ENCODE measurements around the gene XPNPEP3.

The XPNPEP3 gene

DNA sequence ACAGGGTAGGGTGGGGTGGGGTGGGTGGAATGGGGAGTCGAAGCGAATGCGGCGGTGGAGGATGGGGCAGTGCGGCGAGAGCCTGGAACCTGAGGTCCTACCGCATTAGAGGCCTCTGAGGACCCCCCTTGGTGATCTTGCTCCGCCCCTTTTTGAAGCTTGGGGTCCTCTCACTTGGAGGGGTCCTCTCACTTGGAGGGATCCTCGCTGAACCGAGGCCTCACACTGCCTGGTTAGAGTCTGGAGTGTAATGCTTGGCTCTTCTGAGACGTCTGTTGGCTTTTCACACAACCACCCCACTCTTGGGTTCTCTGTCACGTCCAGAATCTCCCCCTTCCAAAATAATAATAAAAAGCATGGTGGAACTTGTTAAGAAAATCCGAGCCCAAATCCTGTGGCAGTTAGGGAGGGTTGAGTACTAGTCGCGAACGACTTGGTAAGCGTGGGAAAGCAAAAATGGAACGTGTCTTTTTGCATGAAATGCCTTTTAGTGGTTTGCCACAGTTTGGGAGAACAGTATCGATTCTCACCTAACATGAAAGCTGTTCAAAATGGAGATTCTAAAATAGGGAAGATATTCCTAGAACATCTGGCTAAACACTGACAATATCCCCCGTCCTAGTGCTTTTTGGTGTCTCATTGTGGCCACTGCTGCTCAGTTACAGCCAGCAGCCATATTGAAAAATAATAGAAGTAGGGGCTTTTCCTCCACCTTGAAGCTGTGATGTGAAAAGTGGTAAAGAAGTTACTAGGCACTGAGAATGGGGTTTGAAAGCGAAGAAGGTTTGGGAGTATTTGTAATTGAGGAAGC, 95.1 kb downstream of the XPNPEP3 start:
- DNase-seq: no peak

DNA sequence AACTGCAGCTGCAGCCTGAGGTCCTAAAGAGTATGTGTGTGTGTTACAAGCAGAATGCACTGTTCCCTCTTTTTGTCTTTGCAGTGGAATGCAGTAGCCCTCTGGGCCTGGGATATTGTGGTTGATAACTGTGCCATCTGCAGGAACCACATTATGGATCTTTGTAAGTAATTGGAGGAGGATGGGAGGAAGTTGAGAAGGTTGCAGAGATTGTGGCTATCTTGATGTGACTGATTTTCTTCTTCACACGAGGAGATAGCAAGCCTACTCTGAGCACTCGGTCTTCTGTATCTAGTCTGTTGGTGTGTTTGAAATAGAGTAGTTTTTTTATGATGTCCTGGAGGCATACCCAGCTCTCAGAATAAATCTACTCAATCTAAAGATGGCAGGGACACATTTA, 96.5 kb downstream of the XPNPEP3 start:
- DNase-seq: no peak

DNA sequence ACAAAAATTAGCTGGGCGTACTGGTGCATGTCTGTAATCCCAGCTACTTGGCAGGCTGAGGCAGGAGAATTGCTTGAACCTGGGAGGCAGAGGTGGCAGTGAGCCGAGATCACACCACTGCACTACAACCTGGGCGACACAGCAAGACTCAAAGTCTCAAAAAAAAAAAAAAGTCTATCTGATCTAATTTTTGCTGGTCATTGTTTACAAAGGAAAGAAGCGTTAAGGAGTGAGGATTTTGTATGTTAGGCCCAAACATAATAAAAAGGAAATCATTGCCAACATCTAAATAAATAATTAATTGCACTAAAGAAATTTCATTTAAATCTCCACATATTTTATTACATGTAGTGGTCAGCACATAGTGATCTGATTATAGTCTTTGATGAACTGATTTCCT, 97.2 kb downstream of the XPNPEP3 start:
- no peak for DNase-seq

DNA sequence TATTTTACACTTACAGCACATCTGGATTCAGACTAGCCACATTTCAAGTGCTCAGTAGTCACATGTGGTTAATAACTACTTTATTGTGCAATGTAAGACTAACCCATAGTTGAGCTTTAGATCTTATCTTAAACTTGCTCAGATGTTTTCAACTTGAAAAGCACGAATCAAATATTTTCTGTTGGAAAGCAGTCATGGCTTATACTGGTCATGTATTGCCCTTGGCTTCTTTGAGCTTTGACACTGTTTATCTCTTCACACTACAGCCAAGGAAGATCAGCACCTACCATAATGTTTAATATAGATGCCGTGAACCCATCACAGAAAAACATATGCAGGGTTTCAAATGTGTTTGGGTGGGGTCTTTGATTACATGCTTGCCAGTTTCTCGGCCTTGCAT, 98.6 kb downstream of the XPNPEP3 start:
- DNase-seq: no peak

DNA sequence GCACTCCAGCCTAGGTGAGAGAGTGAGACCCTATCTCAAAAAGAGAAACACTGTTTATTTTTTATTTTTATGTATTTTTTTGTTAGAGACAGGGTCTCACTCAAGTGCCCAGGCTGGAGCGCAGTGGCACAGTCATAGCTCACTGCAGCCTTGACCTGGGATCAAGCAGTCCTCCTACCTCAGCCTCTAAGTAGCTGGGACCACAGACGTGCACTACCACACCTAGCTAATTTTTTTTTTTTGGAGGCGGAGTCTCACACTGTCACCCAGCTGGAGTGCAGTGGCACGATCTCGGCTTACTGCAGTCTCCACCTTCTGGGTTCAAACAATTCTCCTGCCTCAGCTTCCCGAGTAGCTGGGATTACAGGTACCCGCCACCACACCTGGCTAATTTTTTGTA, 100.7 kb downstream of the XPNPEP3 start:
- DNase-seq: no peak

DNA sequence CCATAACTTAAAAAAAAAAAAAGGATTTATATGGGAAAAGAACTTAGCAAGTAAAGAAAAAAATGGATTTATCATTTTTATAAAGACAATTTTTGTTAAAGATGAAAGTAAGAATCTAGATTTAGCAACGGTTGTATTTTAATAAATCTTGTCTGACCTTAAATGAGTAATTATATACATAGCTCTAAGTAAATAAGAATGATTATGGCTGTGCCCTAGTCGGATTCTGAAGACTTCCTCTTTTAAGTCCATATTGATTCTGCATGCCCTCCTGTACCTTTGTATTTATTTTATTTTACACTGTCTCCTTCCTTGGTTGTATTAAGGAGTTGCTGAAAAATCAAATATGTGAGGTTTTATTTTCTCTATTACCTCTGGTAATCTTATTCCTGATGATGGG, 101.4 kb downstream of the XPNPEP3 start:
- DNase-seq: no peak

DNA sequence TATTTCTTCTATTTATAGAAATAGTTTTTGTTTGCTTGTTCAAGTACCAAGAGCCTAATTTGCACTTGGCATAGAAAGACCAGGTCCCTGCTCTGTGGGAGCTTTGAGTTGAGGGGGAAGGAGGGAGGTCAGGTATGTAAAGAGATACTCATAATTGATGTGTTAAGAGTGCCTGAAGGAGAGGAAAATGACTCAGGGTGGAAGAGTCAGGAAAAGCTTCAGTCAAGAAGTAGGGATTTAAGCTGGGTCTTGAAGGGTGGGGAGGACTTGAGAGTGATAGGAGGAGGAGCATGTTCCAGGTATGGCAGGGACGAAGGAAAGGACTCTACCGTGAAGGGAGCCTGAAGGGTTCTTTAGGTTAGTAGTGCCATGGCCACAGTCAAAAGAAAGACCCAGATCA, 103.2 kb downstream of the XPNPEP3 start:
- DNase-seq: no peak

DNA sequence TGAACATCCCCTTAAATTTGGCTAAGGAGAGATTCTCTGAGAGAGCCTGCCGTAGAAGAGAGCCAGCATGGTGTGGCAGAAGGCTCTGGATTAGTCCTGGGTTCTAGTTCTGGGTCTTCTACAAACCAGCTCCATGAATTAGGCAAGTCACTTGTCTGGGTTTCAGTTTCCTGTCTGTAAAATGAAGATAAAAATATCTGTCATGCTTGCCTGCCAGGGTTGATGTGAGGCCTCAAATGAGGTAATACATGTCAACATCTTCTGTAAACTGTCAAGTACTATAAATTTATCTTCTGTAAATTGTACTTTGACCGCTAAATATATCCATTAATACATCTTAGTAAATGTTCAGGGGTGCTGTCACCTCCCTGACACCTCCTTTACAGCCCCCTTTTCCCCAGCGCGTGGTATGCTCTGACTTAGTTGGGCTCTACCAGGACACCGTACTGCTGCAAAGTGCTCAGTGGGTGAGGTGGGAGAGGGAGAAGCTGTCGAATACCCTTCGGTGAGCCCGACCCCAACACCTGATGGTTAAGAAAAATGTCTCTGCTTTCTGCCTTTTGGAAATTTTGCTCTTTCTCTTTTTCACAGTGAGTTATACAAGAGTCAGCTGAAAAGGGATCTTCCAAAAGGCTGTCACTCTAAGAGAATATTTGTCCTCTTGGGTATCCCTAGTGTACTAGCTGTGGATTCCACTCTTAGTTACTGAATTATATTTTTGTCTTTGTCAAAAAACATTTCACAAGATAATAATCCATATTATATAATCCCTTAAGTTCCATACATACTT, 109.2 kb downstream of the XPNPEP3 start:
- DNase-seq: no peak

DNA sequence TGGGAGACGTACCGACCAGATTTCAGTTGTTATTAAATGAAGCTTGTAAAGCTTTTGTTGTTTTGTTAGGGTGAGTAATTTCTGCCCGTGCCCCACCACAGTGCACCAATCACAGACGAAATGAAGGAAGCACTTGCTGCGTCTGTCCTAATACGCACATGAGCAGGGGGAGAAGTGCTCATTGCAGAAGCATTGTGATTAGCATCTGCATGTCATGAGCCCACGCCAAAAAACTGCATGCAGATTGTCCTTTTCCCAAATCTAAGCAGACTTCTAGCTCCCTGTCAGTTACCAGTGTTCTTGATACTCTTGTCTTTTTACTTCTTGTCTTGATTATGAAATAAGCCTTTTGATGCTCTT, 109.8 kb downstream of the XPNPEP3 start:
- DNase-seq: no peak

DNA sequence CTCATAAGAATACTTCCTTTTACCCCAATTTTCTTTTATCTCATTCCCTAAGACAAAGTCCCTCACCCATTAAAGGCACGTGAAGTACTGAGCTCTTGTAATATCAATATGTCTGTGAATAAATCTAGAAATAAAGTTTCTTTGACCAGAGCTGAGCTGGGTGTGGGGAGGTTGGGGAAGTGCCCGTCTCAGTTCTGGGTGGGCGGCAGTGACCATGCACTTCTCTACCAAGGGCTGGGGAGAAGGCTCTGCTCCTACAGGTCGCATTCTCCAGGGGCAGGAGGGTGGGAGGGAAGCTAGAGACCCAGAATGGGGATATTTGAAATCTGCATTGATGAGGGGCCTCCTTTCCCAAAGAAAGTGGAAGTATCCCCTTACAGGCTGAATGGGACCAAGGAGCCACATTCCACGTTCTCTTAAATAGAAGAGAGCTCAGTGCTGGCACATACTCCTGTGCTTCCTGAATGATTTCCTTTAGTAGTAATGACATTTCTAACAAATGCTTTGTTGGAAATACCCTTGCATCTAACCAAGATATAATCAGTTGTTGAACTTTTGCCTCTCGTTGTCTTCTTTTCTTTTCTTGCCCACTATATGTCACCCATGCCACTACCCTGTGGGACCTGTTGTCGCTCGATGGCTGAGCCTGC, 110.3 kb downstream of the XPNPEP3 start:
- DNase-seq: no peak

DNA sequence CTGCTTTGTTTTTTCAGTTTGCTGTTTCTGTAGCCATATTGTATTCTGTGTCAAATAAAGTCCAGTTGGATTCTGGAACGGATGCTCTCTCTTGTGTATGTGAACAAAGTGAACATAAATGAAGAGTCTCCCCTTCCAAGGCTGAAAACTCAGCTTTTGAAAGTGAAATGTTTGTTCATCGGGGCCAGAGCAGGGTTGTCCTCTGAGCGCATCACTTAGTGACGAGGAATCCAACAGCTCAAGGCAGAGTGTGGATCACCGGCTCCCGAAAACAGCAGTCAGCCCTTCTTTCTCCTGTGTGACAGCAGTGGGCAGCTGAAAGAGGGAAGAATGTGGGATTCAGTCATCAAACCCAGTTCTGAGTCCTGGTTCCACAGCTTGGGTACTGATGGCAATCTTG, 115.6 kb downstream of the XPNPEP3 start:
- DNase-seq: no peak

DNA sequence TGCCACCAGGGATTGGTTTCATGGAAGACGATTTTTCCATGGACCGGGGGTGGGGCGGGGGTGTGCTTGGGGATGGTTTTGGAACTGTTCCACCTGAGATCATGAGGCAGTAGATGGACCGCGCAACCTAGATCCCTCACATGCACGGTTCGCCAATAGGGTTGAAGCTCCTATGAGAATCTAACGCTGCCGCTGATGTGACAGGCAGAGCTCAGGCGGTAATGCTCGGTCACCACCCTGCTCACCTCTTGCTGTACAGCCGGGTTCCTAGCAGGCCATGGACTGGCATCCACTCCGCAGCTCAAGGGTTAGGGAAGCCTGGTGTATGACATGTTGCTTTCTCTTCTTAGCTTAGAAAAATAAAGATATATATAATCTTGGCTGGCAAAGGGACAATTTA, 116.2 kb downstream of the XPNPEP3 start:
- no peak for DNase-seq

DNA sequence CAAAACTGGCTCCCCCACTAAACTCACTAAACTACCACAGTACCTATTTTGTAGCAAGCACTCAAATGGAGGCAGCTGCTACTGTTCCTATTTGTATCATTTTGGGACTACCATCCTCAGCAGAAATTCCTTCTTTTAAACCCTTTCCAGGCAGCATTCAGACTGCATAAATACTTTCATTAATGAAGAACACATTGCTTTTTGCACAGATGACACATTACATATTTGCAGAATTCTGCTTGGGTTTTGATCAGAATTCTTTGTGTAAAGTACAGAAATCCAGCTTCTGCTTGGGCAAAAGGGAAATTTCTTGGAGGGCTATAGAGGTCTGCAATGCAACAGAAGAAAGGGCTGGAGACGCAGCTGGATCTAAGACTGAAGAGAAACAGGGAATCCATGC, 118.4 kb downstream of the XPNPEP3 start:
- no peak for DNase-seq

DNA sequence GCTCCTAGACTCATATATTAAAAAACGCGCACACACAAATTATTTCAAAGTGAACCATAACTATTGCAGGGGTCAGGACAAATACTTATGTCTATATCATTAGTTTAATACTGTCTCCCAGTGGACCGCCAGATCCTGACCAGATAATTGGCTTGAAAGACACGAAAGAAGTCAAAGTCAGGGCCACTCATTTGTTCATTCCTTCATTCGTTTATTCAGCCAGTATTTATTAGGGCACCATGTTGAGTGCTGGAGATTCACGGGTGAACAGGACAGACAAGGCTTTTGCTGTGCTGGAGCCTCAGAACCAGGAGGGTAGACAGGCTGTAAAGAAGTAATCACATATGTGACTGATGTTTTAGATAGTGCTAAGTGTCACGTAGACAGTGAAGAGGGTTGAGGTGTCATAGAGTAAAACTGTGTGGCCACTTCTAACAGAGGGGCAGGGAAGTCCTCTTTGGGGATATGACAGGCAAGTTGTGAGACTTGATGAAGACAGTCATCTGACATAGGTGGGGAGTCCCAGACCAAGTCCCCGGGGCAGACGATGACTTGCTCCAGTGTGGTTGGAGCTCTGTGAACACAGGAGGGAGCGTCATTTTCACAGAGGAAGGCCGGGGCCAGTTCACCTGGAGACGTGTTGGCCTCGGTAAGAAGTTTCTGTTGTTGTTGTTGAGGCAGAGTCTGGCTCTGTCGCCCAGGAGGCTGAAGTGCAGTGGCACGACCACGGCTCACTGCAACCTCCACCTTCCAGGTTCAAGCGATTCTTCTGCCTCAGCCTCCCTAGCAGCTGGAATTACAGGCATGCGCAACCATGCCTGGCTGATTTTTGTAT, 120.1 kb downstream of the XPNPEP3 start:
- DNase-seq: no peak

DNA sequence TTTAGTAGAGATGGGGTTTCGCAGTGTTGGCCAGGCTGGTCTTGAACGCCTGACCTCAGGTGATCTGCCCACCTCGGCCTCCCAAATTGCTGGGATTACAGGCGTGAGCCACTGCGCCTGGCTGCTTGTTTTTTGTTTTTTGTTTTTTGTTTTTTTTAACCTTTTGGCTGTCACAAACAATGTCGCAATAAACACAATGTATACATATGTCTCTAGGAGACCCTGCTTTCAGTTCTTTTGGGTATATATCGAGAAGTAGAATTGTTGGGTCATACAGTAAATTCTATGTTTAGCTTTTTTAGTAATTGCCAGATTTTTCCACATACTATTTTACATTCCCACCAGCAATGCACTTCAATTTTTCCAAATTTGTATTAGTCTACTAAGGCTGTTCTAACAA, 122.2 kb downstream of the XPNPEP3 start:
- DNase-seq: no peak

DNA sequence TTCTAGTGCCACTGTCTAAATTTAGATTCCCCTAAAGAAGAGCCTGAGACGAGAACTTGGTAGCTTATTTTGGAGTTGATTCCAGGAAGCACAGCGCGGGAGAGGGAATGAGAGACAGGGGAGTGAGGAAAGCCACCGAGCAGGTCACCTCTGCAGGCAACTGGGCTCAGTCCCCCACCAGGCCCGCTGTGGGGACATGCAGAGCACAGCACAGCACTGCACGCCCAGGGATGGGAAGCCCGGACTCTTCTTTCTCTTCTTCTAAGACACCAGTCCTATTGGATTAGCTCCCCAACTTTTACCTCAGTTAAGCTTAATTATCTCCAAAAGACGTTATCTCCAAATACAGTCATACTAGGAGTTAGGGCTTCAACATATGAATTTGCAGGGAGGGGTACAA, 122.9 kb downstream of the XPNPEP3 start:
- DNase-seq: no peak

All from amniotic stem cell (primary cell).